SH-SY5Y (cell line): ENCODE measurements around the gene TMEM52B.

Experiments used
- GATA2 ChIP-seq: IDR thresholded peaks from 2 replicates; pipeline ENCODE4 v1.6.1; 2011; ENCODE audit warnings: mild to moderate bottlenecking, low read depth, low read length
- GATA3 ChIP-seq: IDR thresholded peaks from 2 replicates; pipeline ENCODE4 v1.6.1; 2011; ENCODE audit warnings: low read depth, mild to moderate bottlenecking, low read length, moderate library complexity

GRCh38 chr12:10182354-10183049 is 3.7 kb downstream of the TMEM52B start:
- TF ChIP-seq GATA2 (no peak), GATA3 (no peak)
